Measurements from ENCODE around the gene VTCN1. TPM values are rescaled to one million over a fixed set of nuclear protein-coding genes. Genes with fewer than 3 reads are reported as not detected.

The VTCN1 gene
- total RNA-seq, 1 experiment from 2014 or later, result not detected

DNA sequence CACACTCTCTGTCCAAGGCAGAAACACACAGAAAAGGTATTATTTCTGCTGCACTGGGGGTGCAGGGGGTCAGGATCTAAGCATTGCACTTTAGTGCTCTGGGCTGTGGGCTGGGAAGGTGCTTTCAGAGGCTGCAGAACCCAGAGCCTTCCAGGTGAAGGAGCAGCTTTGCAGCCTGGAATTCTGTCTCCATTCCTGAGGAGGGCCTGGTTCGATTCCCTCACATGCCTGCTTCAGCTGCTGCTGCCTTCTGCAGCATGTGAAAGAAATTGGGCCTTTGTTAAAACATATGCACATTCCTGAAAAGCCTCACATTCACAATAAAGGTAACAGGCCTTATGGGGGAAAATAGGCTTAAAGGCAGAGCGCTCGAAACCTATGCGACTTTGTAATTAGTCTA is 35.9 kb downstream of the VTCN1 start:
- no peaks in the 10 kb centered on the region for H3K36me3 ChIP-seq (ENCODE audit: control insufficient read depth, insufficient read depth, low read length)
- no peaks in the 10 kb centered on the region for H3K4me1 ChIP-seq (ENCODE audit: control insufficient read depth, insufficient read depth, low read length)
- CTCF ChIA-PET, result no interaction called here
- BruUV-seq (replicated peaks), result no TSS peak
- no peak overlapping the region for H3K4me3 ChIP-seq (ENCODE audit: low read depth in 2 of 2, low read length in 2 of 2)
- no peaks in the 10 kb centered on the region for H3K27me3 ChIP-seq (ENCODE audit: control insufficient read depth, insufficient read depth, low read length)
- DNase-seq (ENCODE audit: low read depth, low spot score), result no peak
- no peak for ATAC-seq
- POLR2A ChIA-PET, result no interaction called here
- H3K9me3 ChIP-seq (ENCODE audit: control insufficient read depth, insufficient read depth, low read depth, low read length), result no peaks in the 10 kb centered on the region
- TF ChIP-seq TCF7L2 (IDR thresholded peaks at IDR 0.05; ENCODE audit: low read depth, low read length), result no peak
- TF ChIP-seq, protein P1, sequence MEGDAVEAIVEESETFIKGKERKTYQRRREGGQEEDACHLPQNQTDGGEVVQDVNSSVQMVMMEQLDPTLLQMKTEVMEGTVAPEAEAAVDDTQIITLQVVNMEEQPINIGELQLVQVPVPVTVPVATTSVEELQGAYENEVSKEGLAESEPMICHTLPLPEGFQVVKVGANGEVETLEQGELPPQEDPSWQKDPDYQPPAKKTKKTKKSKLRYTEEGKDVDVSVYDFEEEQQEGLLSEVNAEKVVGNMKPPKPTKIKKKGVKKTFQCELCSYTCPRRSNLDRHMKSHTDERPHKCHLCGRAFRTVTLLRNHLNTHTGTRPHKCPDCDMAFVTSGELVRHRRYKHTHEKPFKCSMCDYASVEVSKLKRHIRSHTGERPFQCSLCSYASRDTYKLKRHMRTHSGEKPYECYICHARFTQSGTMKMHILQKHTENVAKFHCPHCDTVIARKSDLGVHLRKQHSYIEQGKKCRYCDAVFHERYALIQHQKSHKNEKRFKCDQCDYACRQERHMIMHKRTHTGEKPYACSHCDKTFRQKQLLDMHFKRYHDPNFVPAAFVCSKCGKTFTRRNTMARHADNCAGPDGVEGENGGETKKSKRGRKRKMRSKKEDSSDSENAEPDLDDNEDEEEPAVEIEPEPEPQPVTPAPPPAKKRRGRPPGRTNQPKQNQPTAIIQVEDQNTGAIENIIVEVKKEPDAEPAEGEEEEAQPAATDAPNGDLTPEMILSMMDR (IDR thresholded peaks at IDR 0.05), result no peak
- TF ChIP-seq POLR2AphosphoS5 (IDR thresholded peaks at IDR 0.05; ENCODE audit: low read depth, low read length), result no peak
- TF ChIP-seq, protein P2, sequence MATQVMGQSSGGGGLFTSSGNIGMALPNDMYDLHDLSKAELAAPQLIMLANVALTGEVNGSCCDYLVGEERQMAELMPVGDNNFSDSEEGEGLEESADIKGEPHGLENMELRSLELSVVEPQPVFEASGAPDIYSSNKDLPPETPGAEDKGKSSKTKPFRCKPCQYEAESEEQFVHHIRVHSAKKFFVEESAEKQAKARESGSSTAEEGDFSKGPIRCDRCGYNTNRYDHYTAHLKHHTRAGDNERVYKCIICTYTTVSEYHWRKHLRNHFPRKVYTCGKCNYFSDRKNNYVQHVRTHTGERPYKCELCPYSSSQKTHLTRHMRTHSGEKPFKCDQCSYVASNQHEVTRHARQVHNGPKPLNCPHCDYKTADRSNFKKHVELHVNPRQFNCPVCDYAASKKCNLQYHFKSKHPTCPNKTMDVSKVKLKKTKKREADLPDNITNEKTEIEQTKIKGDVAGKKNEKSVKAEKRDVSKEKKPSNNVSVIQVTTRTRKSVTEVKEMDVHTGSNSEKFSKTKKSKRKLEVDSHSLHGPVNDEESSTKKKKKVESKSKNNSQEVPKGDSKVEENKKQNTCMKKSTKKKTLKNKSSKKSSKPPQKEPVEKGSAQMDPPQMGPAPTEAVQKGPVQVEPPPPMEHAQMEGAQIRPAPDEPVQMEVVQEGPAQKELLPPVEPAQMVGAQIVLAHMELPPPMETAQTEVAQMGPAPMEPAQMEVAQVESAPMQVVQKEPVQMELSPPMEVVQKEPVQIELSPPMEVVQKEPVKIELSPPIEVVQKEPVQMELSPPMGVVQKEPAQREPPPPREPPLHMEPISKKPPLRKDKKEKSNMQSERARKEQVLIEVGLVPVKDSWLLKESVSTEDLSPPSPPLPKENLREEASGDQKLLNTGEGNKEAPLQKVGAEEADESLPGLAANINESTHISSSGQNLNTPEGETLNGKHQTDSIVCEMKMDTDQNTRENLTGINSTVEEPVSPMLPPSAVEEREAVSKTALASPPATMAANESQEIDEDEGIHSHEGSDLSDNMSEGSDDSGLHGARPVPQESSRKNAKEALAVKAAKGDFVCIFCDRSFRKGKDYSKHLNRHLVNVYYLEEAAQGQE (IDR thresholded peaks at IDR 0.05; ENCODE audit: insufficient read depth in 1 of 2, low read depth in 2 of 2, low read length in 1 of 2), result no peak
- TF ChIP-seq SIN3A (IDR thresholded peaks at IDR 0.05; ENCODE audit: borderline replicate concordance, insufficient read depth, low read depth, low read length), result no peak
- intact Hi-C loops (cut with micrococcal nuclease; ENCODE audit: unreplicated experiment), result no loop called here
- no peak overlapping the region for H3K27ac ChIP-seq (ENCODE audit: low read length)
- in situ Hi-C loops (cut with HindIII; ENCODE audit: low pct_unique_long_range_greater_than_20kb, low sequenced_read_pairs), result no loop called here

GRCh38 chr1:117173691-117174090 is 37.0 kb downstream of the VTCN1 start:
- ChIA-PET POLR2A (no interaction called here), CTCF (no interaction called here)
- intact Hi-C loops (cut with micrococcal nuclease; ENCODE audit: unreplicated experiment), result no loop called here
- Histone ChIP-seq H3K4me3 (ENCODE audit: low read depth in 2 of 2, low read length in 2 of 2) (no peak overlapping the region), H3K27me3 (ENCODE audit: control insufficient read depth, insufficient read depth, low read length) (no peaks in the 10 kb centered on the region), H3K9me3 (ENCODE audit: control insufficient read depth, insufficient read depth, low read depth, low read length) (no peaks in the 10 kb centered on the region), H3K4me1 (ENCODE audit: control insufficient read depth, insufficient read depth, low read length) (no peaks in the 10 kb centered on the region), H3K36me3 (ENCODE audit: control insufficient read depth, insufficient read depth, low read length) (no peaks in the 10 kb centered on the region), H3K27ac (ENCODE audit: low read length) (no peak overlapping the region)
- BruUV-seq (replicated peaks), result no TSS peak
- in situ Hi-C loops (cut with HindIII; ENCODE audit: low pct_unique_long_range_greater_than_20kb, low sequenced_read_pairs), result no loop called here
- DNase-seq (ENCODE audit: low read depth, low spot score) (no peak), ATAC-seq (no peak)
- TF ChIP-seq SIN3A (IDR thresholded peaks at IDR 0.05; ENCODE audit: borderline replicate concordance, insufficient read depth, low read depth, low read length), result no peak
- no peak for TF ChIP-seq POLR2AphosphoS5 (IDR thresholded peaks at IDR 0.05; ENCODE audit: low read depth, low read length)
- TF ChIP-seq, protein P2 (IDR thresholded peaks at IDR 0.05; ENCODE audit: insufficient read depth in 1 of 2, low read depth in 2 of 2, low read length in 1 of 2), result no peak
- TF ChIP-seq, protein P1 (IDR thresholded peaks at IDR 0.05), result no peak
- no peak for TF ChIP-seq TCF7L2 (IDR thresholded peaks at IDR 0.05; ENCODE audit: low read depth, low read length)

All from Panc1 (cell line).